ENCODE data around the gene CDH4.

CDH4 gene

GRCh38 chr20:61916318-61916891 is 664.3 kb downstream of the CDH4 start:
- no peak for DNase-seq

- no peak for DNase-seq
These were observed 665.5 kb downstream of the CDH4 start for GRCh38 chr20:61917474-61918145.

- DNase-seq: no peak
These were observed 666.5 kb downstream of the CDH4 start for GRCh38 chr20:61918548-61918947.

- no peak for DNase-seq
These were observed 667.2 kb downstream of the CDH4 start for GRCh38 chr20:61919239-61919638.

GRCh38 chr20:61919675-61920365 is 667.8 kb downstream of the CDH4 start:
- DNase-seq: no peak

- DNase-seq: no peak
These were observed 670.4 kb downstream of the CDH4 start for GRCh38 chr20:61922411-61922810.

GRCh38 chr20:61922936-61923335 is 670.9 kb downstream of the CDH4 start:
- no peak for DNase-seq

GRCh38 chr20:61923371-61924166 is 671.5 kb downstream of the CDH4 start:
- DNase-seq: no peak

- DNase-seq: no peak
These were observed 672.3 kb downstream of the CDH4 start for GRCh38 chr20:61924211-61924857.

GRCh38 chr20:61924858-61925554 is 672.9 kb downstream of the CDH4 start:
- DNase-seq: no peak

GRCh38 chr20:61925555-61926252 is 673.6 kb downstream of the CDH4 start:
- DNase-seq: no peak

- DNase-seq: no peak
These were observed 674.2 kb downstream of the CDH4 start for GRCh38 chr20:61926253-61926613.

GRCh38 chr20:61926796-61927192 is 674.7 kb downstream of the CDH4 start:
- no peak for DNase-seq

GRCh38 chr20:61927193-61927825 is 675.2 kb downstream of the CDH4 start:
- DNase-seq: no peak

- no peak for DNase-seq
These were observed 675.9 kb downstream of the CDH4 start for GRCh38 chr20:61927826-61928541.

GRCh38 chr20:61929561-61929960 is 677.5 kb downstream of the CDH4 start:
- DNase-seq: no peak

- DNase-seq: no peak
These were observed 678.1 kb downstream of the CDH4 start for GRCh38 chr20:61929971-61930666.

- DNase-seq: no peak
These were observed 678.9 kb downstream of the CDH4 start for GRCh38 chr20:61930776-61931475.
